Liver (tissue), 3 donors: Measurements from ENCODE around the gene SPEN.

Experiments used
- CTCF ChIP-seq: fragments of 150-350 bp; IDR thresholded peaks from 2 replicates; pipeline ENCODE4 v1.5.1; 2017; ENCODE audit warnings: improper control_type of control experiment, low read depth, low read length; ENCODE audit not compliant: missing input control
- JUND ChIP-seq, 2 donors: IDR thresholded peaks; 2 replicates each; pipeline ENCODE4 v1.6.1; 2016; ENCODE audit warnings: antibody characterized with exemption in 2 of 2
- SP1 ChIP-seq: IDR thresholded peaks from 2 replicates; pipeline ENCODE4 v1.6.1; 2018; ENCODE audit warnings: antibody characterized with exemption, mild to moderate bottlenecking
- TF ChIP-seq, protein P1 (sequence below): IDR thresholded peaks from 2 replicates; pipeline ENCODE4 v1.6.1; 2016; ENCODE audit warnings: antibody characterized with exemption
- TF ChIP-seq, protein P2 (sequence below): IDR thresholded peaks from 2 replicates; pipeline ENCODE4 v1.6.1; 2016; ENCODE audit warnings: antibody characterized with exemption, mild to moderate bottlenecking
- donor health status: healthy.
- donor health status: healthy.

- no peak for TF ChIP-seq CTCF
- no peak for TF ChIP-seq JUND (IDR thresholded peaks at IDR 0.05)
- TF ChIP-seq, protein P1, sequence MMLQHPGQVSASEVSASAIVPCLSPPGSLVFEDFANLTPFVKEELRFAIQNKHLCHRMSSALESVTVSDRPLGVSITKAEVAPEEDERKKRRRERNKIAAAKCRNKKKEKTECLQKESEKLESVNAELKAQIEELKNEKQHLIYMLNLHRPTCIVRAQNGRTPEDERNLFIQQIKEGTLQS, result no peak
- TF ChIP-seq, protein P2, sequence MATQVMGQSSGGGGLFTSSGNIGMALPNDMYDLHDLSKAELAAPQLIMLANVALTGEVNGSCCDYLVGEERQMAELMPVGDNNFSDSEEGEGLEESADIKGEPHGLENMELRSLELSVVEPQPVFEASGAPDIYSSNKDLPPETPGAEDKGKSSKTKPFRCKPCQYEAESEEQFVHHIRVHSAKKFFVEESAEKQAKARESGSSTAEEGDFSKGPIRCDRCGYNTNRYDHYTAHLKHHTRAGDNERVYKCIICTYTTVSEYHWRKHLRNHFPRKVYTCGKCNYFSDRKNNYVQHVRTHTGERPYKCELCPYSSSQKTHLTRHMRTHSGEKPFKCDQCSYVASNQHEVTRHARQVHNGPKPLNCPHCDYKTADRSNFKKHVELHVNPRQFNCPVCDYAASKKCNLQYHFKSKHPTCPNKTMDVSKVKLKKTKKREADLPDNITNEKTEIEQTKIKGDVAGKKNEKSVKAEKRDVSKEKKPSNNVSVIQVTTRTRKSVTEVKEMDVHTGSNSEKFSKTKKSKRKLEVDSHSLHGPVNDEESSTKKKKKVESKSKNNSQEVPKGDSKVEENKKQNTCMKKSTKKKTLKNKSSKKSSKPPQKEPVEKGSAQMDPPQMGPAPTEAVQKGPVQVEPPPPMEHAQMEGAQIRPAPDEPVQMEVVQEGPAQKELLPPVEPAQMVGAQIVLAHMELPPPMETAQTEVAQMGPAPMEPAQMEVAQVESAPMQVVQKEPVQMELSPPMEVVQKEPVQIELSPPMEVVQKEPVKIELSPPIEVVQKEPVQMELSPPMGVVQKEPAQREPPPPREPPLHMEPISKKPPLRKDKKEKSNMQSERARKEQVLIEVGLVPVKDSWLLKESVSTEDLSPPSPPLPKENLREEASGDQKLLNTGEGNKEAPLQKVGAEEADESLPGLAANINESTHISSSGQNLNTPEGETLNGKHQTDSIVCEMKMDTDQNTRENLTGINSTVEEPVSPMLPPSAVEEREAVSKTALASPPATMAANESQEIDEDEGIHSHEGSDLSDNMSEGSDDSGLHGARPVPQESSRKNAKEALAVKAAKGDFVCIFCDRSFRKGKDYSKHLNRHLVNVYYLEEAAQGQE, result no peak
- TF ChIP-seq SP1, result no peak
Measured at GRCh38 chr1:15866721-15867201, 19.3 kb downstream of the SPEN start.
